Gastroesophageal sphincter (tissue), 3 donors: Measurements from ENCODE around the gene MAP3K1.

Source experiments
- POLR2A ChIP-seq, 2 donors: fragments of 450-650 bp; IDR thresholded peaks; one replicate each; pipeline ENCODE4 v1.6.1; 2017; ENCODE audit warnings: antibody characterized with exemption in 2 of 2, mild to moderate bottlenecking in 2 of 2, moderate library complexity in 1 of 2
- TF ChIP-seq, protein P1 (sequence below), 4 experiments: fragments of 200-600 bp in 2 of 4; fragments of 450-650 bp in 2 of 4; sonication (generic) in 1 of 4; IDR thresholded peaks; one replicate each; pipeline ENCODE4 v1.5.1; 2017 to 2019; ENCODE audit warnings: antibody characterized with exemption in 4 of 4, mild to moderate bottlenecking in 2 of 4, moderate library complexity in 2 of 4

DNA sequence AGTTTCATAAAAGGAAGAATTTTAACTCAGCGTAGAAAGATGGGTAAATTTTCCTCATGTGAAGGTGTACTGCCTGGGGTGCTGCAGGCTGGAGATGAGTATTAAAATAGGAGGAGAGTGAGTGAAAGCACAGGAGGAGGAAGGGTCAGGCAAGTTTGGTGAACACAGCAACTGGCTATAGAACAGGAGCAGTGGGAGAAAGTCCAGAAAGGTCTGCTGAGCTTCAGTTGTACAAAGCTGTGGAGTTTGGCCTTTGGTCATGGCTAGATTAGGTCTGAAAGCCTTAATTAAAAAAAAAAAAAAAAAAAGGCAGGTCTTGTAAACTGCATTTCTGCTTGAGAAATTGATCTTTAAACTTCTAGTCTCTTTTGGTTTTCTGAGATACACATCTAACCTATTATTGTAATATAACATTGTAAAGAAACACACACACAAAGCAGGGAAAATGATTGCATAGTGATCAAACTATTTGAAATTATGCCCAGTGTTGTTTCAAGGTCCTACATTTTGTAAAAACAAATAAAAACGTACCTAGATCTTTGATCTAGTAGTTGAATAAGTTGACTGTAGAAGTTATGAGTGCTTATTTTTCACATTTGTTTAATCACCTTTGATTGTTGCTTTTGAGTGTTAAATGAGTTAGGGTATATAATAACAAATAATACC is 43.6 kb downstream of the MAP3K1 start:
- TF ChIP-seq, protein P1, sequence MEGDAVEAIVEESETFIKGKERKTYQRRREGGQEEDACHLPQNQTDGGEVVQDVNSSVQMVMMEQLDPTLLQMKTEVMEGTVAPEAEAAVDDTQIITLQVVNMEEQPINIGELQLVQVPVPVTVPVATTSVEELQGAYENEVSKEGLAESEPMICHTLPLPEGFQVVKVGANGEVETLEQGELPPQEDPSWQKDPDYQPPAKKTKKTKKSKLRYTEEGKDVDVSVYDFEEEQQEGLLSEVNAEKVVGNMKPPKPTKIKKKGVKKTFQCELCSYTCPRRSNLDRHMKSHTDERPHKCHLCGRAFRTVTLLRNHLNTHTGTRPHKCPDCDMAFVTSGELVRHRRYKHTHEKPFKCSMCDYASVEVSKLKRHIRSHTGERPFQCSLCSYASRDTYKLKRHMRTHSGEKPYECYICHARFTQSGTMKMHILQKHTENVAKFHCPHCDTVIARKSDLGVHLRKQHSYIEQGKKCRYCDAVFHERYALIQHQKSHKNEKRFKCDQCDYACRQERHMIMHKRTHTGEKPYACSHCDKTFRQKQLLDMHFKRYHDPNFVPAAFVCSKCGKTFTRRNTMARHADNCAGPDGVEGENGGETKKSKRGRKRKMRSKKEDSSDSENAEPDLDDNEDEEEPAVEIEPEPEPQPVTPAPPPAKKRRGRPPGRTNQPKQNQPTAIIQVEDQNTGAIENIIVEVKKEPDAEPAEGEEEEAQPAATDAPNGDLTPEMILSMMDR (IDR thresholded peaks at IDR 0.05): no peak
- no peak for TF ChIP-seq POLR2A (IDR thresholded peaks at IDR 0.05)
